SJCRH30 (cell line): ENCODE results near the gene LPIN1. TPM values are rescaled to one million over a fixed set of nuclear protein-coding genes. Genes with fewer than 3 reads are reported as not detected.
"Not testable (repeated sequence)": the region's sequence is repeated elsewhere in the genome, so short reads cannot be mapped to it uniquely, and the experiment has no call there.

Experiments used
- DNase-seq, 2 experiments: peaks; one replicate each; pipeline ENCODE4 v3.0.0-alpha.2; 2015 to 2020
- H3K27ac ChIP-seq: fragments of 250-450 bp; sonication (Bioruptor Pico); 2 replicates; pipeline ENCODE4 v1.5.1; 2020; ENCODE audit warnings: mild to moderate bottlenecking, moderate library complexity
- H3K27me3 ChIP-seq: fragments of 250-450 bp; sonication (Bioruptor Pico); 2 replicates; pipeline ENCODE4 v1.5.1; 2020; ENCODE audit warnings: mild to moderate bottlenecking, moderate library complexity
- H3K36me3 ChIP-seq: fragments of 250-450 bp; sonication (Bioruptor Pico); 2 replicates; pipeline ENCODE4 v1.5.1; 2020; ENCODE audit warnings: mild to moderate bottlenecking, moderate library complexity
- H3K4me1 ChIP-seq: fragments of 250-450 bp; sonication (Bioruptor Pico); 2 replicates; pipeline ENCODE4 v1.5.1; 2020; ENCODE audit warnings: mild to moderate bottlenecking, moderate library complexity
- H3K4me3 ChIP-seq: fragments of 250-450 bp; sonication (Bioruptor Pico); 2 replicates; pipeline ENCODE4 v1.5.1; 2020; ENCODE audit warnings: mild to moderate bottlenecking, moderate library complexity
- H3K9me3 ChIP-seq: fragments of 250-450 bp; sonication (Bioruptor Pico); replicated peaks from 2 replicates; pipeline ENCODE4 v1.5.1; 2020; ENCODE audit warnings: mild to moderate bottlenecking, moderate library complexity
- total RNA-seq: library from RNA; depleted of rRNA; stranded (reverse); fragments of >200 nt; shearing (Covaris generic); gene quantifications from 2 replicates; pipeline ENCODE4 v1.2.3, GENCODE V29; 2014

LPIN1 gene
- total RNA-seq, 1 experiment from 2014 or later: 37.0 TPM

GRCh38 chr2:11810237-11810977 is 64.0 kb downstream of the LPIN1 start:
- DNase-seq: no peak
- Histone ChIP-seq H3K36me3 (peaks cover 26% of the 10 kb centered on the region), H3K27me3 (no peaks in the 10 kb centered on the region), H3K27ac (no peak overlapping the region), H3K9me3 (no peaks in the 10 kb centered on the region), H3K4me3 (no peak overlapping the region), H3K4me1 (no peaks in the 10 kb centered on the region)

GRCh38 chr2:11811036-11811654 is 64.7 kb downstream of the LPIN1 start:
- peaks cover 26% of the 10 kb centered on the region for H3K36me3 ChIP-seq
- H3K4me1 ChIP-seq: no peaks in the 10 kb centered on the region
- no peaks in the 10 kb centered on the region for H3K9me3 ChIP-seq
- no peak overlapping the region for H3K4me3 ChIP-seq
- no peaks in the 10 kb centered on the region for H3K27me3 ChIP-seq
- no peak overlapping the region for H3K27ac ChIP-seq
- no peak for DNase-seq

- Histone ChIP-seq H3K4me1 (no peaks in the 10 kb centered on the region), H3K27me3 (no peaks in the 10 kb centered on the region), H3K27ac (no peak overlapping the region), H3K4me3 (no peak overlapping the region), H3K9me3 (no peaks in the 10 kb centered on the region), H3K36me3 (peaks cover 23% of the 10 kb centered on the region)
- no peak for DNase-seq
Observed at GRCh38 chr2:11812466-11813248, 66.2 kb downstream of the LPIN1 start.

GRCh38 chr2:11813345-11813744 is 66.9 kb downstream of the LPIN1 start:
- H3K9me3 ChIP-seq, DNase-seq, H3K27ac ChIP-seq: not testable (repeated sequence)

GRCh38 chr2:11813951-11814350 is 67.5 kb downstream of the LPIN1 start:
- Histone ChIP-seq H3K27me3 (no peaks in the 10 kb centered on the region), H3K4me1 (no peaks in the 10 kb centered on the region), H3K9me3 (no peaks in the 10 kb centered on the region; the same call in 1 of the 2 replicates), H3K4me3 (no peak overlapping the region), H3K36me3 (peaks cover 21% of the 10 kb centered on the region), H3K27ac (no peak overlapping the region)
- DNase-seq: no peak

More at GRCh38 chr2:11813345-11813744, 66.9 kb downstream of the LPIN1 start:
- not testable (repeated sequence) for H3K4me1 ChIP-seq, H3K27me3 ChIP-seq, H3K4me3 ChIP-seq
- H3K36me3 ChIP-seq: peaks cover 18% of the 10 kb centered on the region

- H3K27me3 ChIP-seq: no peaks in the 10 kb centered on the region
- no peak overlapping the region for H3K27ac ChIP-seq
- no peaks in the 10 kb centered on the region; the same call in 1 of the 2 replicates for H3K9me3 ChIP-seq
- H3K4me3 ChIP-seq: no peak overlapping the region
- H3K36me3 ChIP-seq: peaks cover 30% of the 10 kb centered on the region
- no peaks in the 10 kb centered on the region for H3K4me1 ChIP-seq
- DNase-seq: no peak
Observed at GRCh38 chr2:11814979-11815510, 68.6 kb downstream of the LPIN1 start.

- H3K27me3 ChIP-seq, H3K27ac ChIP-seq, H3K4me3 ChIP-seq, DNase-seq, H3K4me1 ChIP-seq, H3K9me3 ChIP-seq: not testable (repeated sequence)
- peaks cover 47% of the 10 kb centered on the region for H3K36me3 ChIP-seq
Observed at GRCh38 chr2:11816935-11817334, 70.5 kb downstream of the LPIN1 start.

GRCh38 chr2:11819235-11819729 is 72.8 kb downstream of the LPIN1 start:
- H3K4me3 ChIP-seq: no peak overlapping the region
- no peaks in the 10 kb centered on the region; the same call in 1 of the 2 replicates for H3K9me3 ChIP-seq
- no peaks in the 10 kb centered on the region for H3K27me3 ChIP-seq
- no peaks in the 10 kb centered on the region for H3K4me1 ChIP-seq
- H3K27ac ChIP-seq: no peak overlapping the region
- peaks cover 52% of the 10 kb centered on the region for H3K36me3 ChIP-seq
- no peak for DNase-seq

GRCh38 chr2:11820650-11821049 is 74.2 kb downstream of the LPIN1 start:
- H3K36me3 ChIP-seq: peaks cover 49% of the 10 kb centered on the region
- no peaks in the 10 kb centered on the region for H3K27me3 ChIP-seq
- DNase-seq: no peak
- no peak overlapping the region for H3K4me3 ChIP-seq
- H3K9me3 ChIP-seq: no peaks in the 10 kb centered on the region; the same call in 1 of the 2 replicates
- H3K4me1 ChIP-seq: no peaks in the 10 kb centered on the region
- H3K27ac ChIP-seq: no peak overlapping the region

GRCh38 chr2:11821705-11822104 is 75.3 kb downstream of the LPIN1 start:
- Histone ChIP-seq H3K4me3 (no peak overlapping the region), H3K4me1 (no peaks in the 10 kb centered on the region), H3K9me3 (no peaks in the 10 kb centered on the region; the same call in 1 of the 2 replicates), H3K36me3 (peaks cover 46% of the 10 kb centered on the region), H3K27me3 (no peaks in the 10 kb centered on the region), H3K27ac (no peak overlapping the region)
- no peak for DNase-seq

GRCh38 chr2:11822359-11822745 is 75.9 kb downstream of the LPIN1 start:
- H3K27me3 ChIP-seq, H3K27ac ChIP-seq, H3K4me1 ChIP-seq, DNase-seq, H3K9me3 ChIP-seq, H3K4me3 ChIP-seq: not testable (repeated sequence)
- H3K36me3 ChIP-seq: peaks cover 43% of the 10 kb centered on the region

- no peaks in the 10 kb centered on the region for H3K27me3 ChIP-seq
- DNase-seq: no peak
- no peaks in the 10 kb centered on the region for H3K4me1 ChIP-seq
- H3K27ac ChIP-seq: no peak overlapping the region
- no peaks in the 10 kb centered on the region; the same call in 1 of the 2 replicates for H3K9me3 ChIP-seq
- no peak overlapping the region for H3K4me3 ChIP-seq
- H3K36me3 ChIP-seq: peaks cover 43% of the 10 kb centered on the region
Observed at GRCh38 chr2:11822746-11823451, 76.5 kb downstream of the LPIN1 start.

- Histone ChIP-seq H3K4me1 (peaks cover 4% of the 10 kb centered on the region; the same call in 1 of the 2 replicates), H3K27me3 (no peaks in the 10 kb centered on the region), H3K36me3 (peaks cover 26% of the 10 kb centered on the region), H3K27ac (no peak overlapping the region), H3K4me3 (no peak overlapping the region), H3K9me3 (no peaks in the 10 kb centered on the region)
- DNase-seq: no peak
Observed at GRCh38 chr2:11824901-11825828, 78.7 kb downstream of the LPIN1 start.
